Suppressor macrophage (primary cell): ENCODE data around the gene GINS2.
A peak's percentile ranks its signal among the peaks of the same experiment; 100 is the strongest.

Experiments used
- DNase-seq, 4 experiments: peaks; one replicate each; pipeline ENCODE4 v3.0.0-alpha.2; 2020 to 2022

The GINS2 gene

GRCh38 chr16:85667261-85667660, 21.5 kb downstream of the GINS2 start:
- no peak for DNase-seq

- no peak for DNase-seq
Observed at GRCh38 chr16:85665929-85666328, 22.8 kb downstream of the GINS2 start.

- DNase-seq: no peak
Observed at GRCh38 chr16:85665373-85665740, 23.4 kb downstream of the GINS2 start.

GRCh38 chr16:85664580-85665372, 24.0 kb downstream of the GINS2 start:
- DNase-seq: no peak

- DNase-seq: no peak
Observed at GRCh38 chr16:85663891-85664321, 24.8 kb downstream of the GINS2 start.

- no peak for DNase-seq
Observed at GRCh38 chr16:85662976-85663830, 25.6 kb downstream of the GINS2 start.

GRCh38 chr16:85662482-85662812, 26.3 kb downstream of the GINS2 start:
- no peak for DNase-seq

GRCh38 chr16:85661740-85662481, 26.8 kb downstream of the GINS2 start:
- DNase-seq: no peak

GRCh38 chr16:85660843-85661739, 27.7 kb downstream of the GINS2 start:
- DNase-seq: no peak

- DNase-seq: peak; percentile 65 to 78 (median 72)
Observed at GRCh38 chr16:85659805-85660511, 28.8 kb downstream of the GINS2 start.

- DNase-seq: no peak
Observed at GRCh38 chr16:85659336-85659735, 29.4 kb downstream of the GINS2 start.

GRCh38 chr16:85658504-85659326, 30.0 kb downstream of the GINS2 start:
- no peak for DNase-seq

- no peak for DNase-seq
Observed at GRCh38 chr16:85657996-85658395, 30.8 kb downstream of the GINS2 start.

- DNase-seq: no peak
Observed at GRCh38 chr16:85657267-85657650, 31.5 kb downstream of the GINS2 start.

GRCh38 chr16:85656351-85657266, 32.1 kb downstream of the GINS2 start:
- no peak for DNase-seq

GRCh38 chr16:85655216-85656129, 33.3 kb downstream of the GINS2 start:
- DNase-seq: no peak

- no peak for DNase-seq
Observed at GRCh38 chr16:85654251-85655095, 34.3 kb downstream of the GINS2 start.
